Lung (tissue), 12 donors: ENCODE data around the gene UGT3A2. TPM values are rescaled to one million over a fixed set of nuclear protein-coding genes. Genes with fewer than 3 reads are reported as not detected.
"Not testable (repeated sequence)": the region's sequence is repeated elsewhere in the genome, so short reads cannot be mapped to it uniquely, and the experiment has no call there.

ENCODE experiments used
- ATAC-seq: fragments of 200-7000 bp; cut with Tn5 transposase; one replicate; pipeline ENCODE4 v1.9.1; 2020; ENCODE audit warnings: moderate number of reproducible peaks; ENCODE audit not compliant: insufficient read depth, low FRiP score
- DNase-seq, 3 donors: peaks; one replicate each; pipeline ENCODE4 v3.0.0-alpha.2; 2013 to 2017
- H3K27ac ChIP-seq, 2 donors: one replicate each; pipeline ENCODE4 v1.5.1; 2013; ENCODE audit warnings: mild to moderate bottlenecking in 2 of 2, moderate library complexity in 2 of 2, control low read depth in 1 of 2, inconsistent platforms in 1 of 2, low read depth in 1 of 2, low read length in 1 of 2
- H3K27me3 ChIP-seq, 3 donors: one replicate each; pipeline ENCODE4 v1.5.1; 2013; ENCODE audit warnings: low read length in 2 of 3; ENCODE audit not compliant: control insufficient read depth in 3 of 3, insufficient read depth in 3 of 3
- H3K36me3 ChIP-seq, 4 donors: one replicate each; pipeline ENCODE4 v1.5.1; 2013; ENCODE audit warnings: low read length in 4 of 4, mild to moderate bottlenecking in 1 of 4, moderate library complexity in 1 of 4; ENCODE audit not compliant: control insufficient read depth in 4 of 4, insufficient read depth in 4 of 4
- H3K4me1 ChIP-seq, 5 donors: one replicate each; pipeline ENCODE4 v1.5.1; 2013; ENCODE audit warnings: low read length in 5 of 5, mild to moderate bottlenecking in 2 of 5, moderate library complexity in 1 of 5; ENCODE audit not compliant: control insufficient read depth in 5 of 5, insufficient read depth in 5 of 5
- H3K4me3 ChIP-seq: one replicate; pipeline ENCODE4 v1.5.1; 2013; ENCODE audit warnings: mild to moderate bottlenecking, control low read depth, moderate library complexity
- H3K9ac ChIP-seq, 2 donors: one replicate each; pipeline ENCODE4 v1.5.1; 2013; ENCODE audit warnings: low read length in 2 of 2, control low read depth in 1 of 2; ENCODE audit not compliant: insufficient read depth in 1 of 2
- H3K9me3 ChIP-seq, 4 donors: one replicate each; pipeline ENCODE4 v1.5.1; 2013; ENCODE audit warnings: low read length in 3 of 4, mild to moderate bottlenecking in 1 of 4, moderate library complexity in 1 of 4; ENCODE audit not compliant: control insufficient read depth in 4 of 4, insufficient read depth in 3 of 4
- CTCF ChIP-seq: IDR thresholded peaks from 2 replicates; pipeline ENCODE4 v1.5.1; 2012; ENCODE audit warnings: mild to moderate bottlenecking; ENCODE audit errors: control extremely low read depth, extremely low read depth
- WGBS, 2 donors: extraction: QIAGEN DNeasy Blood & Tissue Kit; methylation state at CpG; one replicate each; pipeline ENCODE4 v1.1.7; 2013; 5-methylcytosine and 5-hydroxymethylcytosine counted together
- polyA plus RNA-seq, 2 donors: library from polyadenylated mRNA; stranded (reverse); fragments of 200-250 nt; gene quantifications; one replicate each; pipeline ENCODE4 v1.2.1, GENCODE V29; 2013
- total RNA-seq, 2 donors: library from RNA; depleted of rRNA in 1 of 2; stranded (reverse); fragments of >200 nt in 1 of 2; gene quantifications; one replicate each; pipeline ENCODE4 v1.2.1, GENCODE V29; 2014 to 2021
- donor health status: control.
- donor health status: control.
- donor health status: Bipolar disorder and iron deficiency.
- donor health status: healthy.
- donor health status: DM: yes; HTN: yes; CAD: no.

UGT3A2 gene
- total and polyA plus RNA-seq, 4 donors = 0.05 to 0.12 TPM; not detected in 2

- Histone ChIP-seq H3K9ac (no peak overlapping the region), H3K27me3 (no peaks in the 10 kb centered on the region), H3K9me3 (no peaks in the 10 kb centered on the region), H3K36me3 (no peaks in the 10 kb centered on the region), H3K27ac (no peak overlapping the region), H3K4me1 (peaks cover 0 to 4% (median 0%) of the 10 kb centered on the region in 5 donors), H3K4me3 (no peak overlapping the region)
- DNase-seq = no peak
- no peak for TF ChIP-seq CTCF
- ATAC-seq = no peak
These were observed 25.2 kb downstream of the UGT3A2 start for GRCh38 chr5:36041537-36041845.

GRCh38 chr5:36040651-36041536, 25.8 kb downstream of the UGT3A2 start:
- no peak overlapping the region for H3K27ac ChIP-seq
- no peaks in the 10 kb centered on the region for H3K36me3 ChIP-seq
- H3K4me3 ChIP-seq = no peak overlapping the region
- DNase-seq = peak; percentile 65 to 86 (median 73)
- no peak overlapping the region for H3K9ac ChIP-seq
- ATAC-seq = no peak
- TF ChIP-seq CTCF = no peak
- H3K4me1 ChIP-seq = peaks cover 0 to 4% (median 0%) of the 10 kb centered on the region in 5 donors
- H3K27me3 ChIP-seq = no peaks in the 10 kb centered on the region
- H3K9me3 ChIP-seq = no peaks in the 10 kb centered on the region
- 68 to 83% methylated on average over 3 of the region's 3 CpGs for WGBS, 2 donors

- ATAC-seq (no peak), DNase-seq (no peak)
- H3K36me3 ChIP-seq = no peaks in the 10 kb centered on the region
- no peaks in the 10 kb centered on the region for H3K9me3 ChIP-seq
- H3K9ac ChIP-seq = no peak overlapping the region
- no peak overlapping the region for H3K4me3 ChIP-seq
- H3K27ac ChIP-seq = no peak overlapping the region
- WGBS, 2 donors = 93% methylated on average over 13 of the region's 13 CpGs
- TF ChIP-seq CTCF = no peak
- H3K27me3 ChIP-seq = no peaks in the 10 kb centered on the region
- H3K4me1 ChIP-seq = peaks cover 0 to 12% (median 4%) of the 10 kb centered on the region in 5 donors
These were observed 31.0 kb downstream of the UGT3A2 start for GRCh38 chr5:36035696-36036095.

GRCh38 chr5:36034536-36035134, 32.0 kb downstream of the UGT3A2 start:
- not testable (repeated sequence) for H3K9ac ChIP-seq, H3K27me3 ChIP-seq, ATAC-seq, H3K9me3 ChIP-seq, H3K27ac ChIP-seq, H3K4me3 ChIP-seq, H3K36me3 ChIP-seq
- peak in 1 of 3 donors; percentile 12 for DNase-seq
- H3K4me1 ChIP-seq = peaks cover 0 to 12% (median 0%) of the 10 kb centered on the region in 5 donors
- 41 to 42% methylated on average over 3 of the region's 3 CpGs for WGBS, 2 donors
